HG03064 (cell line): ENCODE results near the gene KCNK13.
"Not testable (repeated sequence)": the region's sequence is repeated elsewhere in the genome, so short reads cannot be mapped to it uniquely, and the experiment has no call there.

ENCODE experiments used
- ATAC-seq: cut with Tn5 transposase; IDR thresholded peaks from one replicate; pipeline ENCODE4 v1.9.1; 2021; ENCODE audit warnings: low read depth; ENCODE audit not compliant: unreplicated experiment

KCNK13 gene

DNA sequence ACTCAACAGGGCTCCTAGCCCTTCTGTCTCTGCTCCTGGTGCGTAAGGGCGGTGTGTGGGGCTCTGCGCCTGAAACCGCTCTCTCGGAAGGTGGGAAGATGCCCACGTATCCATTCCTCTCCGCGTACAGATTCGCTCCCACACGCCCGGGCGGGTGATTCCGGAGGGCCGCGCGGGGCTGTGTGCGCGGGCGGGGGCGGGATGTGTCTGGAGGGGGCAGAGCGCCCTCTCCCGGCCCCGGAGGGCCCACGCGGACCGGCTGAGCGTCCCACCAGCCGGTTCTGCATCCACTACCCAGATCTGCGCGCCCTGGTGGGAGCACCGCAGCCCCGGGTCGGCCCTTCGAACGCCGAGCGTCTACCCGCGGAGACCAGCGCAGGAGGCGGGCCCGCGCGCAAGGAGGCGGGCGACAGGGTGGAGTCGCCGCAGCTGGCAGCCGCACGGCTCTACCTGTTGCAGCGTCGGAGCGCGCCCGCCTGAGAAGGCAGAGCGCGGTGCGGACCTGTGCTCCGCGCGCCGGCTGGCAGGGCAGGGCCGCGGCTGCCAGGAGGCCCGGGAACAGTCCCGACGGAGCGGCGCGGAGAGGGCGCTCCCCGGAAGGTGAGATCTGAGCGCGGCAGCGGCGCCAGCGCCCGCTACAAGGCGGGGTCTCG, 1.4 kb upstream of the KCNK13 start:
- peak; percentile 56 for ATAC-seq

GRCh38 chr14:90060965-90061684, 669 bp upstream of the KCNK13 start:
- no peak for ATAC-seq

- no peak for ATAC-seq
Observed at GRCh38 chr14:90062127-90062794, 467 bp downstream of the KCNK13 start.

- no peak for ATAC-seq
Observed at GRCh38 chr14:90062822-90063539, 1.2 kb downstream of the KCNK13 start.

GRCh38 chr14:90072350-90072749, 10.6 kb downstream of the KCNK13 start:
- no peak for ATAC-seq

- no peak for ATAC-seq
Observed at GRCh38 chr14:90079576-90079975, 17.8 kb downstream of the KCNK13 start.

DNA sequence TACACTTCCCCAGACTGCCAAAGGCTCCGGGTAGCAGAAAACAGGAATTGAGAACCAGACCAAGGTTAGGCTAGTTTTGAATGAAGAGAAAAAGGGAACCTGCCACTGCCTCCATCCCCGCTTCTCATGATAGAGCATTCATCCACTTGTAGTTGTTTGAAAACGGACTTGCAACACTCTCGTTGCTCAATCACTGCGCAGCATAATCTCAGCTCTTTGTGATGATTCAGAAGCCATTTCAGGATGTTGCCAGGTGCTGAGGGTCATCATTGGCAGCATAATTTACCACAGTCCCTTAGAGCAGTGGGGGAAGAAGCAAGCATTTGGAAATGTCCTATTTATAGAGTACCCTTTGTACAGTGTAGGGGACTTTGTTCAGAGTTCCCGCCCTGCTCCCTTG, 25.6 kb downstream of the KCNK13 start:
- no peak for ATAC-seq

GRCh38 chr14:90088176-90088575, 26.4 kb downstream of the KCNK13 start:
- ATAC-seq, result no peak

DNA sequence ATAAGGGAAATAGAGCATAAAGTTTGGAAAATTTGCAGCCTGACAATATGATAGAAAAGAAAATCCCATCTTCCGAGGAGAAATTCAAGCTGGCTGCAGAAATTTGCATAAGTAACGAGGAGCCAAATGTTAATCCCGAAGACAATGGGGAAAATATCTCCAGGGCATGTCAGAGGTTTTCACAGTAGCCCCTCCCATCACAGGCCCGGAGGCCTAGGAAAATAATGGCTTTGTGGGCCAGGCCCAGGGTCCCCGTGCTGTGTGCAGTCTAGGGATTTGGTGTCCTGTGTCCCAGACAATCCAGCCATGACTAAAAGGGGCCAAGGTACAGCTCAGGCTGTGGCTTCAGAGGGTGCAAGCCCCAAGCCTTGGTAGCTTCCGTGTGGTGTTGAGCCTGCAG, 27.7 kb downstream of the KCNK13 start:
- ATAC-seq, result not testable (repeated sequence)

DNA sequence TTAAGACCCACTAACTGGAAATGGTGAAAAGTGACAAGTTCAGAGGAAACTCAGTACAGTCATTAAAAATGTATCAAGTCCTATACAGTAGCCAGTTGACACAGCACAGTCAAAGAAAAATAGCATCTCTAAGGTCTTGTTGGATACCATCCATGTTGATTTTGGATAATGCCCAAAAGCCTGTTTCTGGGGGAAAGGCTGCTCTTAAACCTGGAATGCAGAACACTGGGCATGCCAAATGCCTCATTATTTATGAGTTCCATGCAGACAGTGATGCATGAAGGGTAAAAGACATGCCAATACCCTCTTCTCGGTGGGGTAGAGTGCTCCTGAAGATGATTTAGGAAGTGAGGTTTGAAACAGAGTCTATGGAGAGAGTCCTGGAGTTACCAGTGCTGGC, 29.6 kb downstream of the KCNK13 start:
- ATAC-seq, result no peak

- no peak for ATAC-seq
Observed at GRCh38 chr14:90093942-90094595, 32.3 kb downstream of the KCNK13 start.

GRCh38 chr14:90095096-90095495, 33.3 kb downstream of the KCNK13 start:
- no peak for ATAC-seq

GRCh38 chr14:90096566-90096965, 34.8 kb downstream of the KCNK13 start:
- no peak for ATAC-seq

DNA sequence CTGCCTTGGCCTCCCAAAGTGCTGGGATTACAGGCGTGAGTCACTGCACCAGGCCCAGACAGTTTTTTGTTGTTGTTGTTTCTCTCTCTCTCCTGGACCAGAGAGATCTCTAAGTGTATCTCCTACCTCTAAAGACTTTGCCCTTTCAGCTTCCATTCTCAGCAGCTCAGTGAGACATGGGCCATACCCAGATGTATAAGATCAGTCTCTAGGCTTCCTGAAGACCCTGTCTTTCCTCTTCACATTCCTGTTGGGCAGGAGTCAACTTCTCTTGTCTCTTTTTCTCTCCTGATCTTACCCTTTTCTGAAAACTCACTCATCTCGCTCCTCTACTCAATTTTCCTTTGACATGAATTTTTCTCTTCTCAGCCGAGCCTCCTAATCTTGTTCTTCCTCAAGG, 42.0 kb downstream of the KCNK13 start:
- no peak for ATAC-seq

DNA sequence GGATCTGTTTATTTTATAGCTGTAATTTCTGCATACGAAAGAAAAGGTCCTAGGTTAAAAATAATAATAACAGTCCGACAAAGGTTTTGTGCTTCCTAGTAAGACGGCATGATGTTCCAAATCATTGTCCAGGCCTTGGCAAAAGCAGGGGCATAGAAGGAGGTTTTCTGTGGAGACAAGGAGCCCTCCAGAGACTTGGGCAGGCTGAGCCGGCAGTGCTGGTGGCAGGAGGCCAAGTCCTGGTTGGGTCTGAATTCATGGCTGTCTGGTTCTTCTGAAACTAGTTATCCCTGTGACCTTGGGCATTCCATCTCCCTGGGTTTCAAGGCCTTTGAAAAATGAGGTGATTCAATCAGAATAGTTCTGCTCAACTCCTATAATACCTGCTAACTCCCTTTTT, 44.0 kb downstream of the KCNK13 start:
- ATAC-seq, result no peak

DNA sequence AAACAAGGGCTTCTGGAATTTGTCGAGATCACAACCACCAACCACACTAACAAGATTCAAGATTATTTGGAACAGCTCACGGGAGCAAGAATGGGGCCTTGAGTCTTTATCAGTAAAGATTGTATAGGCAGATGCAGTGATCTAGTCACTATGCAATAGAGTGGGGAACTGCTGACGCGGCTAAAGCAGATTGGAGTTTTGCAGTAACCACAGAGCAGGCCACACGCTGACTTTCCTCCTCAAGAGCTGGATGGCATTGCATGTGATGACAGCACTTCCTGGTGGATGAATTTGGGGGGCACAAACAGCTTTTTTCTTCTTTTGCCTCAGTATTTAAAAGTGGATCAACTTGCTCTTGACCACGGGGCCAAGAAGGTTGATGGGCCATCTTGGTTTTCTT, 46.0 kb downstream of the KCNK13 start:
- no peak for ATAC-seq

DNA sequence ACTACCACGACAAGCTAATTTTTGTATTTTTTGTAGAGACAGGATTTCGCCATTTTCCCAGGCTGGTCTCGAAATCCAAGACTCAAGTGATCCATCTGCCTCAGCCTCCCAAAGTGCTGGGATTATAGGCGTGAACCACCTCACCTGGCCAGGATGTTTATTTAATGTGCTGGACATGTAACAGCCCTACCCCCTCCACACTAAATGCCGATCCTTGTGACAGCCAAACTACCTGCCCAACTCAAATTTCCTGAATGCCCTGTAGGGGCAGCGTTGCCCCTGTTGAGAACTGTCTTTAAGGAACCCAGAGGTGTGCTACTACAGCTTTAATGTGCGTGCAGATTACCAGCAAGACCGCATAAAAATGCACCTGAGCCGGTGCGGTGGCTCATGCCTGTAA, 48.1 kb downstream of the KCNK13 start:
- ATAC-seq, result no peak

DNA sequence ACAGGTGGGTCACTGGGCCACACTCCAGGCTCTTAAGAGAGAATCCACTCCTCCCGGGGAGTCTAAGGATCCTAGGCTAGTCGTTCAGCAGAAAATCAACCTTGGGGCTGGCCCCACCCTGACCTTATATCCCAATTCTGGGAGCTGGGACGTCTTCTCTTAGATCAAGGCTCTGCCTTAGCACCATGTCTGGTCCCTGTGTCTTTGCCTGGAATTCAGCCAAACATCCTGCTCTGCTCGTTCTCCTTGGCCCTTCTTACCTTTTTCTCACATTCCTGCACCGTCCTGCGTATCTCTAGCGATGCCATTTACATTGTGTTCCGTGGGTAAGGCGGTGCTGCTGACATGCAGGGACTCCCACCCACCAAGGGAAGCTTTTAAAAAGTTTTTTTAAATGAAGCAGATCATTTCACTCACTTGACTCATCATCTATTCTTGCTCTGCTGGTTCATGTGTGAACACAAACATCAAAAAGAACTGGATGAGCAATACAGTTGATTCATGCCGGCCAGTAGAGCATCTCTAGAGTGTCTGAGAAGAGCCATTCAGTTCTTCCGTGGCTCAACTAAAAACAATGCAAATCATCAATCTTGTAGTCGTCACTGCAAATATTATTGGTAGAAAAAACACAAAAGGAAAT, 50.2 kb downstream of the KCNK13 start:
- ATAC-seq, result no peak

DNA sequence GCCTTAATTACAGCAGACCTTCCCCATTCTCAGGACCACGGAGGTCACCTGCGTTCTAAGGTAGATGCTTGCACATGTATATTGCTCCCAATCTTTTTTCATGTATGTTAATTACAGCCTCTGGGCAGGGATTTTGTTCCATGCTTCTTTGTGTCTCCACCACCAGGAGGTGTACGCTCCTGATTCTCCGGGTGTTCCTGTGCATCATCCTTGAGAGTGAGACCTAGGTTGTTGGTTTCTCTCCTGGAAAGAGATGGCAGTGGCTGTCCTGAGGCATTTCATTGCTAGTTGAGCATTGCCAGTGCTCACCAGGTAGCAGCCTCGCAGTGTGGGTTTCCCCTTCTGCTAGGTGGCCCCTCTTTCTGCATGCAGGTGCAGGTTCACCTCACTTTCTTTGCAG, 52.8 kb downstream of the KCNK13 start:
- no peak for ATAC-seq

DNA sequence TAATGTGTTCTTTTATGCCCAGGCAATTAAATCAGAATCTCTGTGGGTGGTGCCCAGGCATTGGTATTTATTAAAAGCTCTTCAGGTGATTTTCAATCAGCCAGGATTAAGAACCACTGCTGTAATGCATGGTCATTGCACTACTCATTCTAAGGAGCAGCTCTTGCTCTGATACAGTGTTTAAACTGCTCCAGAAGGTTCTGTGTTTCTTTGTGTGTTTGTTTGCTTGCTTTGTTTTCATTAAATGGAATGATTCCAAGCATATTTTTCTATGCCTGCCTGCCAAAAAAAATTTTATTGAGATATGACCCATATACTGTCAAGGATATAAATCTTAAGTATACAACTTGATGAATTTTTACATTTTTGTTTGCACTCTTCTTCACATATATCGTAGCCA, 54.0 kb downstream of the KCNK13 start:
- no peak for ATAC-seq
